Measurements from ENCODE around the gene NCKAP5.

NCKAP5 gene

GRCh38 chr2:133380991-133381390, 187.3 kb downstream of the NCKAP5 start:
- Histone ChIP-seq H3K36me3 (ENCODE audit: control insufficient read depth, insufficient read depth, low read length) (no peaks in the 10 kb centered on the region), H3K27me3 (replicated peaks; ENCODE audit: control insufficient read depth, insufficient read depth, low read length) (no peaks in the 10 kb centered on the region), H3K4me3 (replicated peaks; ENCODE audit: low read depth, low read length) (no peak overlapping the region)
- DNase-seq (ENCODE audit: extremely low read depth, insufficient read length): no peak
- TF ChIP-seq CTCF (IDR thresholded peaks at IDR 0.05; ENCODE audit: insufficient read depth, low read length, poor library complexity, severe bottlenecking): no peak

GRCh38 chr2:133378928-133379549, 189.2 kb downstream of the NCKAP5 start:
- no peak overlapping the region for H3K4me3 ChIP-seq (replicated peaks; ENCODE audit: low read depth, low read length)
- H3K27me3 ChIP-seq (replicated peaks; ENCODE audit: control insufficient read depth, insufficient read depth, low read length): no peaks in the 10 kb centered on the region; the same call in 1 of the 2 replicates
- H3K36me3 ChIP-seq (ENCODE audit: control insufficient read depth, insufficient read depth, low read length): no peaks in the 10 kb centered on the region
- no peak for DNase-seq (ENCODE audit: extremely low read depth, insufficient read length)
- no peak for TF ChIP-seq CTCF (IDR thresholded peaks at IDR 0.05; ENCODE audit: insufficient read depth, low read length, poor library complexity, severe bottlenecking)

DNA sequence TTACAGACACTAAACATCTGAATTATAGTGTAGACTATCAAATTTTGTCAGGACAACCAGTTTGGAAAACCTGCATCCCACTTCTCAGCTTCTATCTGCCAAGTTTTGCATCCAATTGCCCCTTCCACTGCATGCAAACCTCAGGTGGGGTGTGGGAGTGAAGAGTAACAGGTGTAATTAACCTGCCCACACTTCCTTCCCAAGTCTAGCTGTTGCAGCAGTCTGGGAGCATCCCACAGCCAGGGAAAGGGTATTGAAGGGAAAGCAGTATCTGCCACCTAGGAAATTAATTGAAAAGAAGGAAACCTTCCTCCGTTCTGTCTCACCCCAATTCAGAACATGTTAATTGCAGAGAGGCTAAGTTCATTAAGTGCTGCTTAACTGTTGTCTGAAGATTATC, 189.9 kb downstream of the NCKAP5 start:
- TF ChIP-seq CTCF (IDR thresholded peaks at IDR 0.05; ENCODE audit: insufficient read depth, low read length, poor library complexity, severe bottlenecking): no peak
- DNase-seq (ENCODE audit: extremely low read depth, insufficient read length): no peak
- no peak overlapping the region for H3K4me3 ChIP-seq (replicated peaks; ENCODE audit: low read depth, low read length)
- H3K27me3 ChIP-seq (replicated peaks; ENCODE audit: control insufficient read depth, insufficient read depth, low read length): no peaks in the 10 kb centered on the region; the same call in 1 of the 2 replicates
- no peaks in the 10 kb centered on the region for H3K36me3 ChIP-seq (ENCODE audit: control insufficient read depth, insufficient read depth, low read length)

DNA sequence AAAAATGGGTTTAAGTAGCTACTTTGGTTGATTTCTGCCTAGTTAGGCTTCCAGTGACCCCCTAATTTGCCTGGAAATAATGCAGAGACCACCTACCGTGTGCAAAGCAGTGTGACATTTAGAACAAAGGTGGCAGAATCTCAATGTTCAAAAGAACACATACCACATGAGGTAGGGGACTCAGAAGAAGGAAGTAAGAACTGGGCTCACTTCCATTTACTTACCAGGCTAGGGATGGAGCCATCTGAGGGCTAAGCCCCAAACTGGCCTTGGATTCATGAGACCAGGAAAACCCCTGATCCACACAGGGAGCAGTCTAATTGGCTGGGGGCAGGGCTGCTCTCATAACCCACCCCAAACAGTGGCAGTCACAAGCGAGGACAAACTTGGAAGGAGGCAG, 190.7 kb downstream of the NCKAP5 start:
- TF ChIP-seq CTCF (IDR thresholded peaks at IDR 0.05; ENCODE audit: insufficient read depth, low read length, poor library complexity, severe bottlenecking): no peak
- no peaks in the 10 kb centered on the region for H3K36me3 ChIP-seq (ENCODE audit: control insufficient read depth, insufficient read depth, low read length)
- no peak overlapping the region for H3K4me3 ChIP-seq (replicated peaks; ENCODE audit: low read depth, low read length)
- no peak for DNase-seq (ENCODE audit: extremely low read depth, insufficient read length)
- no peaks in the 10 kb centered on the region; the same call in 1 of the 2 replicates for H3K27me3 ChIP-seq (replicated peaks; ENCODE audit: control insufficient read depth, insufficient read depth, low read length)

DNA sequence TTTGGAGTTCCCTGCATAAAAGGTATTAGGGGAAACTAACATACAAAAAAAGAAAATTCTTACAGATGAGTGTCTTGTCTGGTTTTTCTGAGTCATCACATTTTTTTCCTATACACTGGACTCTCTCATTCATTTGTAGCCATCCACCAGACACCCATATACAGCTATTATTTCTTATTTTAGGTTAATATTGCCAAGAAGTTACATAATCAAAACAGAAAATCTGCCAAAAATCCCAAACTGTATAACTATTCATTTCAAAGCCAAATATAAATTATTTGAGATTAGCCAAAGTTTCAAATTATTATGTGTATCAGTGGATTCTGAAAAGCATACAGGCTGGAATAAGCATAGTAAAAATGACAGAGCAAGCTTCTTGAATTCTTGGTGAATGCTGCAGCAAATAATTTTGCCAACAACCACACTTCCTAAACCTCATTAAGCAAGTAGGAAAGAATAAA, 191.2 kb downstream of the NCKAP5 start:
- H3K27me3 ChIP-seq (replicated peaks; ENCODE audit: control insufficient read depth, insufficient read depth, low read length): no peaks in the 10 kb centered on the region; the same call in 1 of the 2 replicates
- no peak for TF ChIP-seq CTCF (IDR thresholded peaks at IDR 0.05; ENCODE audit: insufficient read depth, low read length, poor library complexity, severe bottlenecking)
- no peaks in the 10 kb centered on the region for H3K36me3 ChIP-seq (ENCODE audit: control insufficient read depth, insufficient read depth, low read length)
- H3K4me3 ChIP-seq (replicated peaks; ENCODE audit: low read depth, low read length): no peak overlapping the region
- DNase-seq (ENCODE audit: extremely low read depth, insufficient read length): no peak

DNA sequence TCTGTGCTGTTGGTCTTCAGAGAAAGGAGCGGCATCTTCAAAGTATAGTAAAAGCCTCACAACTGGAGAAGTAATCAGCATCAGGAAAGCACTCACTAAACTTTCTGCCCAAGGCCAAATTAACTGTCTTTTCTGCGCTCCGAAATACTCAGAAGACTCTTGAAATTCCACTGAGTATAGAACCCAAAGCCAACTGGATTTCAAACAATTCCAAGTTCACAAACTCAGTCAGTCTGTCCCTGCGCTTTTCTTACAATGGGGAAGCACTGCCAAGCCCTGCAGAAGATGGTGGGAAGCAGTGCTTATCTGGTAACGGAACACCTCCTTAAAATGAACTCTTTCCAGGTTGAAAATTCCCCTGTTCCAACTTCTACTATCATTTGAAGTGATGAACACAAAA, 193.5 kb downstream of the NCKAP5 start:
- TF ChIP-seq CTCF (IDR thresholded peaks at IDR 0.05; ENCODE audit: insufficient read depth, low read length, poor library complexity, severe bottlenecking): no peak
- Histone ChIP-seq H3K27me3 (replicated peaks; ENCODE audit: control insufficient read depth, insufficient read depth, low read length) (no peaks in the 10 kb centered on the region; the same call in 1 of the 2 replicates), H3K4me3 (replicated peaks; ENCODE audit: low read depth, low read length) (no peak overlapping the region), H3K36me3 (ENCODE audit: control insufficient read depth, insufficient read depth, low read length) (no peaks in the 10 kb centered on the region)
- no peak for DNase-seq (ENCODE audit: extremely low read depth, insufficient read length)

Measured in GM06990 (cell line).